ENCODE results near the gene FGF1.
A peak's percentile ranks its signal among the peaks of the same experiment; 100 is the strongest.

Gene FGF1

GRCh38 chr5:142696379-142696778 lies 10.5 kb upstream of the FGF1 start:
- Histone ChIP-seq H3K36me3 (ENCODE audit: insufficient read depth, low read length) (no peaks in the 10 kb centered on the region), H3K4me1 (ENCODE audit: control insufficient read depth, insufficient read depth, low read length, unreplicated experiment) (peaks cover 18% of the 10 kb centered on the region), H3K27me3 (ENCODE audit: insufficient read depth, low read length) (no peaks in the 10 kb centered on the region), H3K27ac (ENCODE audit: low read depth, low read length) (no peak overlapping the region), H2AFZ (ENCODE audit: low read length, unreplicated experiment) (no peak overlapping the region), H3K4me3 (ENCODE audit: low read depth, low read length) (no peak overlapping the region), H3K79me2 (ENCODE audit: control insufficient read depth, insufficient read depth, low read length, unreplicated experiment) (no peaks in the 10 kb centered on the region)

- Histone ChIP-seq H3K27ac (ENCODE audit: low read depth, low read length) (no peak overlapping the region), H2AFZ (ENCODE audit: low read length, unreplicated experiment) (no peak overlapping the region), H3K4me1 (ENCODE audit: control insufficient read depth, insufficient read depth, low read length, unreplicated experiment) (peaks cover 18% of the 10 kb centered on the region), H3K4me3 (ENCODE audit: low read depth, low read length) (no peak overlapping the region), H3K27me3 (ENCODE audit: insufficient read depth, low read length) (no peaks in the 10 kb centered on the region), H3K36me3 (ENCODE audit: insufficient read depth, low read length) (no peaks in the 10 kb centered on the region), H3K79me2 (ENCODE audit: control insufficient read depth, insufficient read depth, low read length, unreplicated experiment) (no peaks in the 10 kb centered on the region)
These were observed 8.4 kb upstream of the FGF1 start for GRCh38 chr5:142694092-142694856.

- Histone ChIP-seq H3K27me3 (ENCODE audit: insufficient read depth, low read length) (no peaks in the 10 kb centered on the region), H3K27ac (ENCODE audit: low read depth, low read length) (no peak overlapping the region), H2AFZ (ENCODE audit: low read length, unreplicated experiment) (no peak overlapping the region), H3K79me2 (ENCODE audit: control insufficient read depth, insufficient read depth, low read length, unreplicated experiment) (no peaks in the 10 kb centered on the region), H3K4me1 (ENCODE audit: control insufficient read depth, insufficient read depth, low read length, unreplicated experiment) (peaks cover 8% of the 10 kb centered on the region), H3K36me3 (ENCODE audit: insufficient read depth, low read length) (no peaks in the 10 kb centered on the region), H3K4me3 (ENCODE audit: low read depth, low read length) (no peak overlapping the region)
These were observed 6.5 kb upstream of the FGF1 start for GRCh38 chr5:142692321-142692894.

- Histone ChIP-seq H3K27me3 (ENCODE audit: insufficient read depth, low read length) (peaks cover 3% of the 10 kb centered on the region; the same call in 1 of the 2 replicates), H3K4me1 (ENCODE audit: control insufficient read depth, insufficient read depth, low read length, unreplicated experiment) (no peaks in the 10 kb centered on the region), H3K4me3 (ENCODE audit: low read depth, low read length) (no peak overlapping the region), H3K79me2 (ENCODE audit: control insufficient read depth, insufficient read depth, low read length, unreplicated experiment) (no peaks in the 10 kb centered on the region), H3K27ac (ENCODE audit: low read depth, low read length) (no peak overlapping the region), H3K36me3 (ENCODE audit: insufficient read depth, low read length) (no peaks in the 10 kb centered on the region), H2AFZ (ENCODE audit: low read length, unreplicated experiment) (no peak overlapping the region)
These were observed 4.8 kb upstream of the FGF1 start for GRCh38 chr5:142690667-142691066.

- Histone ChIP-seq H2AFZ (ENCODE audit: low read length, unreplicated experiment) (no peak overlapping the region), H3K27me3 (ENCODE audit: insufficient read depth, low read length) (peaks cover 3% of the 10 kb centered on the region; the same call in 1 of the 2 replicates), H3K27ac (ENCODE audit: low read depth, low read length) (no peak overlapping the region), H3K79me2 (ENCODE audit: control insufficient read depth, insufficient read depth, low read length, unreplicated experiment) (no peaks in the 10 kb centered on the region), H3K4me1 (ENCODE audit: control insufficient read depth, insufficient read depth, low read length, unreplicated experiment) (peaks cover 14% of the 10 kb centered on the region), H3K36me3 (ENCODE audit: insufficient read depth, low read length) (no peaks in the 10 kb centered on the region), H3K4me3 (ENCODE audit: low read depth, low read length) (no peak overlapping the region)
These were observed 3.2 kb upstream of the FGF1 start for GRCh38 chr5:142689081-142689480.

GRCh38 chr5:142688281-142688989 lies 2.5 kb upstream of the FGF1 start:
- Histone ChIP-seq H3K4me3 (ENCODE audit: low read depth, low read length) (no peak overlapping the region), H3K27me3 (ENCODE audit: insufficient read depth, low read length) (peaks cover 3% of the 10 kb centered on the region; the same call in 1 of the 2 replicates), H3K79me2 (ENCODE audit: control insufficient read depth, insufficient read depth, low read length, unreplicated experiment) (no peaks in the 10 kb centered on the region), H3K4me1 (ENCODE audit: control insufficient read depth, insufficient read depth, low read length, unreplicated experiment) (peaks cover 14% of the 10 kb centered on the region), H2AFZ (ENCODE audit: low read length, unreplicated experiment) (no peak overlapping the region), H3K36me3 (ENCODE audit: insufficient read depth, low read length) (no peaks in the 10 kb centered on the region), H3K27ac (ENCODE audit: low read depth, low read length) (no peak overlapping the region)

- Histone ChIP-seq H3K27ac (ENCODE audit: low read depth, low read length) (no peak overlapping the region), H2AFZ (ENCODE audit: low read length, unreplicated experiment) (no peak overlapping the region)
These were observed 1.1 kb upstream of the FGF1 start for GRCh38 chr5:142686968-142687367.

GRCh38 chr5:142686210-142686734 lies 382 bp upstream of the FGF1 start:
- no peak overlapping the region for H3K27ac ChIP-seq (ENCODE audit: low read depth, low read length)
- H3K4me1 ChIP-seq (ENCODE audit: control insufficient read depth, insufficient read depth, low read length, unreplicated experiment): peaks cover 15% of the 10 kb centered on the region
- H3K36me3 ChIP-seq (ENCODE audit: insufficient read depth, low read length): no peaks in the 10 kb centered on the region
- H3K79me2 ChIP-seq (ENCODE audit: control insufficient read depth, insufficient read depth, low read length, unreplicated experiment): no peaks in the 10 kb centered on the region
- H3K4me3 ChIP-seq (ENCODE audit: low read depth, low read length): no peak overlapping the region
- H3K27me3 ChIP-seq (ENCODE audit: insufficient read depth, low read length): peaks cover 3% of the 10 kb centered on the region; the same call in 1 of the 2 replicates
- H2AFZ ChIP-seq (ENCODE audit: low read length, unreplicated experiment): no peak overlapping the region

More at GRCh38 chr5:142686968-142687367, 1.1 kb upstream of the FGF1 start:
- H3K27me3 ChIP-seq (ENCODE audit: insufficient read depth, low read length): peaks cover 3% of the 10 kb centered on the region; the same call in 1 of the 2 replicates
- no peak overlapping the region for H3K4me3 ChIP-seq (ENCODE audit: low read depth, low read length)
- no peaks in the 10 kb centered on the region for H3K36me3 ChIP-seq (ENCODE audit: insufficient read depth, low read length)
- H3K4me1 ChIP-seq (ENCODE audit: control insufficient read depth, insufficient read depth, low read length, unreplicated experiment): peaks cover 14% of the 10 kb centered on the region
- no peaks in the 10 kb centered on the region for H3K79me2 ChIP-seq (ENCODE audit: control insufficient read depth, insufficient read depth, low read length, unreplicated experiment)

GRCh38 chr5:142684508-142685041 lies 1.3 kb downstream of the FGF1 start:
- H3K27me3 ChIP-seq (ENCODE audit: insufficient read depth, low read length): peaks cover 3% of the 10 kb centered on the region; the same call in 1 of the 2 replicates
- H3K4me1 ChIP-seq (ENCODE audit: control insufficient read depth, insufficient read depth, low read length, unreplicated experiment): peaks cover 24% of the 10 kb centered on the region
- H3K36me3 ChIP-seq (ENCODE audit: insufficient read depth, low read length): no peaks in the 10 kb centered on the region
- no peak overlapping the region for H3K27ac ChIP-seq (ENCODE audit: low read depth, low read length)
- H2AFZ ChIP-seq (ENCODE audit: low read length, unreplicated experiment): peak overlapping the region; percentile 84
- H3K4me3 ChIP-seq (ENCODE audit: low read depth, low read length): peak overlapping the region; percentile 54
- H3K79me2 ChIP-seq (ENCODE audit: control insufficient read depth, insufficient read depth, low read length, unreplicated experiment): no peaks in the 10 kb centered on the region

- Histone ChIP-seq H3K79me2 (ENCODE audit: control insufficient read depth, insufficient read depth, low read length, unreplicated experiment) (no peaks in the 10 kb centered on the region), H3K36me3 (ENCODE audit: insufficient read depth, low read length) (no peaks in the 10 kb centered on the region), H3K4me3 (ENCODE audit: low read depth, low read length) (peak overlapping the region; percentile 54; the same call in 1 of the 2 replicates), H3K27ac (ENCODE audit: low read depth, low read length) (no peak overlapping the region), H3K27me3 (ENCODE audit: insufficient read depth, low read length) (peaks cover 3% of the 10 kb centered on the region; the same call in 1 of the 2 replicates), H3K4me1 (ENCODE audit: control insufficient read depth, insufficient read depth, low read length, unreplicated experiment) (peaks cover 24% of the 10 kb centered on the region), H2AFZ (ENCODE audit: low read length, unreplicated experiment) (no peak overlapping the region)
These were observed 1.9 kb downstream of the FGF1 start for GRCh38 chr5:142683881-142684505.

Data from ACC112 (cell line).